ENCODE measurements around the gene LRWD1. TPM values are rescaled to one million over a fixed set of nuclear protein-coding genes. Genes with fewer than 3 reads are reported as not detected.

Gene LRWD1
- total RNA-seq, 3 donors from 2014 or later: 7.4 to 20.6 (median 11.6) TPM

GRCh38 chr7:102455596-102455995 is 9.2 kb upstream of the LRWD1 start:
- no peak overlapping the region for H3K4me3 ChIP-seq
- no peaks in the 10 kb centered on the region for H3K36me3 ChIP-seq
- TF ChIP-seq POLR2AphosphoS5 (IDR thresholded peaks at IDR 0.05) (no peak), POLR2A (IDR thresholded peaks at IDR 0.05) (no peak)
- no peaks in the 10 kb centered on the region for H3K4me1 ChIP-seq
- no peaks in the 10 kb centered on the region for H3K27me3 ChIP-seq
- H3K9me3 ChIP-seq: no peaks in the 10 kb centered on the region
- intact Hi-C loops (cut with DNase I; ENCODE audit: low total_unique reads): no loop called here
- no peak overlapping the region for H3K27ac ChIP-seq
- no peak for DNase-seq (ENCODE audit: low spot score in 2 of 2)

- Histone ChIP-seq H3K4me1 (no peaks in the 10 kb centered on the region), H3K36me3 (no peaks in the 10 kb centered on the region), H3K27ac (no peak overlapping the region), H3K27me3 (no peaks in the 10 kb centered on the region), H3K9me3 (no peaks in the 10 kb centered on the region), H3K4me3 (no peak overlapping the region)
- intact Hi-C loops (cut with DNase I; ENCODE audit: low total_unique reads): no loop called here
- DNase-seq (ENCODE audit: low spot score in 2 of 2): no peak
- no peak for TF ChIP-seq POLR2AphosphoS5 (IDR thresholded peaks at IDR 0.05)
- TF ChIP-seq CTCF (IDR thresholded peaks at IDR 0.05): no peak
- no peak for TF ChIP-seq POLR2A (IDR thresholded peaks at IDR 0.05)
Measured at GRCh38 chr7:102456327-102456726, 8.5 kb upstream of the LRWD1 start.

- intact Hi-C loops (cut with DNase I; ENCODE audit: low total_unique reads): no loop called here
- no peak overlapping the region for H3K4me3 ChIP-seq
- no peak for DNase-seq (ENCODE audit: low spot score in 2 of 2)
- no peak overlapping the region for H3K27ac ChIP-seq
- TF ChIP-seq CTCF (IDR thresholded peaks at IDR 0.05): no peak
- TF ChIP-seq POLR2A (IDR thresholded peaks at IDR 0.05): no peak
- no peak for TF ChIP-seq POLR2AphosphoS5 (IDR thresholded peaks at IDR 0.05)
- H3K36me3 ChIP-seq: no peaks in the 10 kb centered on the region
- H3K27me3 ChIP-seq: no peaks in the 10 kb centered on the region
- no peaks in the 10 kb centered on the region for H3K9me3 ChIP-seq
- H3K4me1 ChIP-seq: no peaks in the 10 kb centered on the region
Measured at GRCh38 chr7:102457352-102457924, 7.3 kb upstream of the LRWD1 start.

- intact Hi-C loops (cut with DNase I; ENCODE audit: low total_unique reads): no loop called here
- H3K9me3 ChIP-seq: no peaks in the 10 kb centered on the region
- no peak overlapping the region for H3K27ac ChIP-seq
- H3K4me3 ChIP-seq: no peak overlapping the region
- H3K36me3 ChIP-seq: no peaks in the 10 kb centered on the region
- no peak for DNase-seq (ENCODE audit: low spot score in 2 of 2)
- H3K4me1 ChIP-seq: peaks cover 0 to 10% of the 10 kb centered on the region in 2 donors
- no peak for TF ChIP-seq CTCF (IDR thresholded peaks at IDR 0.05)
- TF ChIP-seq POLR2A (IDR thresholded peaks at IDR 0.05): no peak
- H3K27me3 ChIP-seq: no peaks in the 10 kb centered on the region
Measured at GRCh38 chr7:102459221-102459844, 5.5 kb upstream of the LRWD1 start.

- no peak for TF ChIP-seq POLR2AphosphoS5 (IDR thresholded peaks at IDR 0.05)
- TF ChIP-seq CTCF (IDR thresholded peaks at IDR 0.05): no peak
- TF ChIP-seq POLR2A (IDR thresholded peaks at IDR 0.05): no peak
- Histone ChIP-seq H3K9me3 (no peaks in the 10 kb centered on the region), H3K27me3 (no peaks in the 10 kb centered on the region), H3K27ac (no peak overlapping the region), H3K36me3 (no peaks in the 10 kb centered on the region), H3K4me3 (no peak overlapping the region), H3K4me1 (peaks cover 0 to 10% of the 10 kb centered on the region in 2 donors)
- intact Hi-C loops (cut with DNase I; ENCODE audit: low total_unique reads): no loop called here
- DNase-seq (ENCODE audit: low spot score in 2 of 2): no peak
Measured at GRCh38 chr7:102460467-102460866, 4.3 kb upstream of the LRWD1 start.
